Measurements from ENCODE around the gene RSPH10B.
"Not testable (repeated sequence)": the region's sequence is repeated elsewhere in the genome, so short reads cannot be mapped to it uniquely, and the experiment has no call there.

DNA sequence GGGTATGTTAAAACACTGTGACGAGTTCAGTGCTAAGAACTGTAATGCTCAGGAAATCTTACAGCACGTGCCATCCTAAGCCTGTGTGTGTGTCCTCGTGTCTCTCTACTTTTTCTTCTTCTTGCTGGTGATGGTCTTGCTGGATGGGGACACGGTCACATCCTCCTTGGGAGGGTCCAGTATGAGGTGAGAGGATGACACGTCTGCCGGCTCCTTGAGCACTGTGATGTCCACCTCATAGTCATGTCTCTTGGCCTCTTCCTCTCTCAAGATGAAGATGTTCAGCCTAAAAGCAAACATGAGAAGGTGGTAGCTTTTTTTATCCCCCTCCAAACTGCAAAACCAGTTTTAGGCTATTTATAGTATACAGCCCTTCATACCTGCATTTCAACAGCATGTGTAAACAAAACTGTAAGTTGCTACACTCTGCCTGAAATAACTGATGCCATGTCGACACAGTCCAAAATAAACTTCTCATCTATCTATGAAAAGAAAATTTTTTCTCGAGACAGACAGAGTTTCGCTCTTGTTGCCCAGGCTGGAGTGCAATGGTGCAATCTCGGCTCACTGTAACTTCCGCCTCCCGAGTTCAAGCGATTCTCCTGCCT, 44.1 kb downstream of the RSPH10B start:
- TF ChIP-seq, protein P1, sequence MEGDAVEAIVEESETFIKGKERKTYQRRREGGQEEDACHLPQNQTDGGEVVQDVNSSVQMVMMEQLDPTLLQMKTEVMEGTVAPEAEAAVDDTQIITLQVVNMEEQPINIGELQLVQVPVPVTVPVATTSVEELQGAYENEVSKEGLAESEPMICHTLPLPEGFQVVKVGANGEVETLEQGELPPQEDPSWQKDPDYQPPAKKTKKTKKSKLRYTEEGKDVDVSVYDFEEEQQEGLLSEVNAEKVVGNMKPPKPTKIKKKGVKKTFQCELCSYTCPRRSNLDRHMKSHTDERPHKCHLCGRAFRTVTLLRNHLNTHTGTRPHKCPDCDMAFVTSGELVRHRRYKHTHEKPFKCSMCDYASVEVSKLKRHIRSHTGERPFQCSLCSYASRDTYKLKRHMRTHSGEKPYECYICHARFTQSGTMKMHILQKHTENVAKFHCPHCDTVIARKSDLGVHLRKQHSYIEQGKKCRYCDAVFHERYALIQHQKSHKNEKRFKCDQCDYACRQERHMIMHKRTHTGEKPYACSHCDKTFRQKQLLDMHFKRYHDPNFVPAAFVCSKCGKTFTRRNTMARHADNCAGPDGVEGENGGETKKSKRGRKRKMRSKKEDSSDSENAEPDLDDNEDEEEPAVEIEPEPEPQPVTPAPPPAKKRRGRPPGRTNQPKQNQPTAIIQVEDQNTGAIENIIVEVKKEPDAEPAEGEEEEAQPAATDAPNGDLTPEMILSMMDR (IDR thresholded peaks at IDR 0.05; ENCODE audit: low read depth, low read length): not testable (repeated sequence)
- not testable (repeated sequence) for TF ChIP-seq EZH2phosphoT487 (IDR thresholded peaks at IDR 0.05; ENCODE audit: low read depth)

Measured in OCI-LY3 (cell line).